B cell (primary cell): ENCODE results near the gene MYRIP.

Experiments used
- EZH2 ChIP-seq: IDR thresholded peaks from 2 replicates; pipeline ENCODE4 v1.6.1; 2012; ENCODE audit warnings: borderline replicate concordance, low read depth, mild to moderate bottlenecking, moderate library complexity, low read length; ENCODE audit not compliant: insufficient read depth, poor library complexity, severe bottlenecking
- TF ChIP-seq, protein P1 (sequence below): fragments of 200-600 bp; IDR thresholded peaks from one replicate; pipeline ENCODE4 v1.8.0; 2022; ENCODE audit warnings: antibody characterized with exemption, mild to moderate bottlenecking

DNA sequence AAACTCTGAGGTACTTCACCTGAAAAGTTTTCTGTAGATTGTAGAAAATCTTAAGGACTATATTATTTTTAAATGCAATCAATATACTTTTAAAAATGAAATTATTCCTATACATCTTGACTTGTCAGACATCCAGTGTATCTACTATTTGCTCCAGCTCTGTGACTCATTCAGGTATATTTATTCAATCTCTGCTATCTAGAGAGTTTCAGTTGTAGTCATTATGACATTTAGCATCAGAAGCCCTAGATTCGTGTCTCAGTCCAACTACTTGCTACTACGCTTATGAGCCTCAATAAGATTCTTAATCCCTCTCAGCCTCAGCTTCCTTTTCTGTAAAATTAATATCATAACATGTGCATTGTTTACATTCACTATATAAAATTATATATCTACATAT is 477.8 kb downstream of the MYRIP start:
- TF ChIP-seq, protein P1, sequence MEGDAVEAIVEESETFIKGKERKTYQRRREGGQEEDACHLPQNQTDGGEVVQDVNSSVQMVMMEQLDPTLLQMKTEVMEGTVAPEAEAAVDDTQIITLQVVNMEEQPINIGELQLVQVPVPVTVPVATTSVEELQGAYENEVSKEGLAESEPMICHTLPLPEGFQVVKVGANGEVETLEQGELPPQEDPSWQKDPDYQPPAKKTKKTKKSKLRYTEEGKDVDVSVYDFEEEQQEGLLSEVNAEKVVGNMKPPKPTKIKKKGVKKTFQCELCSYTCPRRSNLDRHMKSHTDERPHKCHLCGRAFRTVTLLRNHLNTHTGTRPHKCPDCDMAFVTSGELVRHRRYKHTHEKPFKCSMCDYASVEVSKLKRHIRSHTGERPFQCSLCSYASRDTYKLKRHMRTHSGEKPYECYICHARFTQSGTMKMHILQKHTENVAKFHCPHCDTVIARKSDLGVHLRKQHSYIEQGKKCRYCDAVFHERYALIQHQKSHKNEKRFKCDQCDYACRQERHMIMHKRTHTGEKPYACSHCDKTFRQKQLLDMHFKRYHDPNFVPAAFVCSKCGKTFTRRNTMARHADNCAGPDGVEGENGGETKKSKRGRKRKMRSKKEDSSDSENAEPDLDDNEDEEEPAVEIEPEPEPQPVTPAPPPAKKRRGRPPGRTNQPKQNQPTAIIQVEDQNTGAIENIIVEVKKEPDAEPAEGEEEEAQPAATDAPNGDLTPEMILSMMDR, result no peak
- no peak for TF ChIP-seq EZH2
